Dedifferentiated amniotic fluid mesenchymal stem cell (primary cell): ENCODE results near the gene BRF1.
"Not testable (repeated sequence)": the region's sequence is repeated elsewhere in the genome, so short reads cannot be mapped to it uniquely, and the experiment has no call there.

Source experiments
- DNase-seq: peaks from one replicate; pipeline ENCODE4 v3.0.0-alpha.2; 2016; ENCODE audit errors: extremely low spot score

The BRF1 gene

GRCh38 chr14:105315211-105315721 lies 14.5 kb upstream of the BRF1 start:
- DNase-seq: no peak

GRCh38 chr14:105314287-105315200 lies 13.7 kb upstream of the BRF1 start, which contains the start of gene PACS2:
TSS of gene PACS2 (plus strand) at chr14:105314748. CDS start at chr14:105314919, 171 bp downstream.
- peak; percentile 63 for DNase-seq

- DNase-seq: no peak
Measured at GRCh38 chr14:105313381-105314286, 12.8 kb upstream of the BRF1 start.

- DNase-seq: no peak
Measured at GRCh38 chr14:105312973-105313372, 12.2 kb upstream of the BRF1 start.

GRCh38 chr14:105311838-105312237 lies 11.0 kb upstream of the BRF1 start:
- no peak for DNase-seq

- no peak for DNase-seq
Measured at GRCh38 chr14:105309371-105309770, 8.6 kb upstream of the BRF1 start.

- no peak for DNase-seq
Measured at GRCh38 chr14:105307052-105307727, 6.4 kb upstream of the BRF1 start.

- no peak for DNase-seq
Measured at GRCh38 chr14:105305791-105306190, 5.0 kb upstream of the BRF1 start.

GRCh38 chr14:105305345-105305744 lies 4.5 kb upstream of the BRF1 start:
- peak; percentile 9 for DNase-seq

GRCh38 chr14:105304565-105304964 lies 3.8 kb upstream of the BRF1 start:
- DNase-seq: no peak

- DNase-seq: no peak
Measured at GRCh38 chr14:105303949-105304348, 3.1 kb upstream of the BRF1 start.

GRCh38 chr14:105301915-105302249 lies 1.1 kb upstream of the BRF1 start:
- not testable (repeated sequence) for DNase-seq

GRCh38 chr14:105301103-105301914 lies 508 bp upstream of the BRF1 start:
- DNase-seq: peak; percentile 92

- peak; percentile 13 for DNase-seq
Measured at GRCh38 chr14:105299654-105300541, 903 bp downstream of the BRF1 start.

GRCh38 chr14:105297311-105297710 lies 3.5 kb downstream of the BRF1 start:
- peak; percentile 6 for DNase-seq

GRCh38 chr14:105294142-105294597 lies 6.6 kb downstream of the BRF1 start:
- no peak for DNase-seq

GRCh38 chr14:105292826-105293711 lies 7.7 kb downstream of the BRF1 start:
- no peak for DNase-seq

GRCh38 chr14:105290621-105291346 lies 10.0 kb downstream of the BRF1 start:
- no peak for DNase-seq
